GM19239 (cell line): ENCODE data around the gene SEPHS2.
"Not testable (repeated sequence)": the region's sequence is repeated elsewhere in the genome, so short reads cannot be mapped to it uniquely, and the experiment has no call there.

Experiments
- DNase-seq: peaks from one replicate; pipeline ENCODE4 v3.0.0; 2011; ENCODE audit warnings: low spot score; ENCODE audit not compliant: insufficient read length
- FAIRE-seq: peaks from 2 replicates; lab custom pipeline; 2011; peaks lifted over from hg19 to GRCh38; lab: Jason Lieb, UNC

SEPHS2 gene

GRCh38 chr16:30401768-30402425 lies 43.8 kb downstream of the SEPHS2 start:
- DNase-seq (no peak), FAIRE-seq (no peak)

GRCh38 chr16:30399435-30400186 lies 46.1 kb downstream of the SEPHS2 start:
- DNase-seq: no peak
- no peak for FAIRE-seq

GRCh38 chr16:30398661-30399434 lies 46.8 kb downstream of the SEPHS2 start:
- no peak for DNase-seq
- FAIRE-seq: no peak

GRCh38 chr16:30397776-30398660 lies 47.7 kb downstream of the SEPHS2 start:
- DNase-seq (no peak), FAIRE-seq (no peak)

GRCh38 chr16:30397056-30397455 lies 48.6 kb downstream of the SEPHS2 start:
- no peak for DNase-seq
- no peak for FAIRE-seq

- FAIRE-seq, DNase-seq: not testable (repeated sequence)
These were observed 49.0 kb downstream of the SEPHS2 start for GRCh38 chr16:30396627-30397026.

GRCh38 chr16:30395992-30396585 lies 49.6 kb downstream of the SEPHS2 start:
- no peak for DNase-seq
- FAIRE-seq: no peak

- FAIRE-seq (no peak), DNase-seq (peak; percentile 76)
These were observed 50.3 kb downstream of the SEPHS2 start, which contains the start of gene ZNF48 for GRCh38 chr16:30395155-30395991. TSS of gene ZNF48 (plus strand) at chr16:30395420. CDS start at chr16:30395795, 375 bp downstream.

- DNase-seq: no peak
These were observed 51.0 kb downstream of the SEPHS2 start for GRCh38 chr16:30394592-30395154.

More at GRCh38 chr16:30394592-30395154, 51.0 kb downstream of the SEPHS2 start:
- FAIRE-seq: no peak
